ENCODE data around the gene AK8. TPM values are rescaled to one million over a fixed set of nuclear protein-coding genes. Genes with fewer than 3 reads are reported as not detected.

AK8 gene
- total and polyA plus RNA-seq, 11 donors = 0.61 to 1.4 TPM; not detected in 9

DNA sequence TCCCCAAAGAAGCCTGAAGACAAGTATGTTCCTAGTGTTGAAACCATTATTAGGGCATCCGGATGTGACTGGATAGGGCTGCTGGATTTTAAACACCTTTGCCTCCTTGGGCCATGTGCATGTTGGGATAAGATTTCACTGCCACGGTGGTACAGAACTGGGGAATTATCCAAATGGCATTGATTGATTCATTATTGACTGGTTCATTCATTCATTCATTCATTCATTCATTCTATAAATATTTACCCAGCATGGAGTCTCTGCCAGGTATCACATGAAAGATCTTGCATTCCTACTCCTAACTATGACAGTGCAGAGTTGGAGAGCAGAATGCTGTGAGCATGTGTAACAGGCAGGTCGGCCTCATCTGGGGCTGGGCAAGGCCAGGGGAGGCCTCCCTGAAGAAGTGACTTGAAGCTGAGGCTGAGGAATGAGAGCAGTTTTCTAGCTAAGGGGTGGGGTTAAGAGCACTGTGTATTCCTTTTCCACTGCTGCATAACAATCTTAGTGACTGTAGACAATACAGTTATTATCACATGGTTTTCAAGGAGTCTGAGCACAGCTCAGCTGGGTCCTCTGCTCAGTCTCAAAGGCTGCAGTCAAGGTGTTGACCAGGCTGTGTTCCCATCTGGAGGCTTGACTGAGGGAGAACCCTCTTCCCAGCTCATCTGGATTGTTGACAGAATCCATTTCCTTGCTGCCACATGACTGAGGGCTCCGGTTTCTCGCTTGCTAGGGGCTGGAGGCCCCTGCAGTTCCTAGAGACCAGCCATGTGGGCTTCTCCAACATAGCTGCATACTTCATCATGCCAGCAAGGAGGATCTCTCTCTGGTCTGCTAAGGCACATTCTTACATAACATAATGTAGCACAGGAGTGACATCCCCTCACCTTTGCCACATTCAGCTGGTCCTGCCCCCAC lies 35.7 kb downstream of the AK8 start:
- no peak for TF ChIP-seq POLR2A (IDR thresholded peaks at IDR 0.05)
- TF ChIP-seq, protein P1, sequence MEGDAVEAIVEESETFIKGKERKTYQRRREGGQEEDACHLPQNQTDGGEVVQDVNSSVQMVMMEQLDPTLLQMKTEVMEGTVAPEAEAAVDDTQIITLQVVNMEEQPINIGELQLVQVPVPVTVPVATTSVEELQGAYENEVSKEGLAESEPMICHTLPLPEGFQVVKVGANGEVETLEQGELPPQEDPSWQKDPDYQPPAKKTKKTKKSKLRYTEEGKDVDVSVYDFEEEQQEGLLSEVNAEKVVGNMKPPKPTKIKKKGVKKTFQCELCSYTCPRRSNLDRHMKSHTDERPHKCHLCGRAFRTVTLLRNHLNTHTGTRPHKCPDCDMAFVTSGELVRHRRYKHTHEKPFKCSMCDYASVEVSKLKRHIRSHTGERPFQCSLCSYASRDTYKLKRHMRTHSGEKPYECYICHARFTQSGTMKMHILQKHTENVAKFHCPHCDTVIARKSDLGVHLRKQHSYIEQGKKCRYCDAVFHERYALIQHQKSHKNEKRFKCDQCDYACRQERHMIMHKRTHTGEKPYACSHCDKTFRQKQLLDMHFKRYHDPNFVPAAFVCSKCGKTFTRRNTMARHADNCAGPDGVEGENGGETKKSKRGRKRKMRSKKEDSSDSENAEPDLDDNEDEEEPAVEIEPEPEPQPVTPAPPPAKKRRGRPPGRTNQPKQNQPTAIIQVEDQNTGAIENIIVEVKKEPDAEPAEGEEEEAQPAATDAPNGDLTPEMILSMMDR (IDR thresholded peaks at IDR 0.05) = no peak
- Histone ChIP-seq H3K4me3 (no peak overlapping the region), H3K27me3 (no peaks in the 10 kb centered on the region), H3K27ac (no peak overlapping the region), H3K9me3 (no peaks in the 10 kb centered on the region), H3K4me1 (peaks cover 0 to 6% (median 0%) of the 10 kb centered on the region in 12 donors), H3K36me3 (no peaks in the 10 kb centered on the region)
- DNase-seq (no peak), ATAC-seq (no peak)
- WGBS, 4 donors = 81 to 87% (median 85%) methylated on average over 3 to 5 of the region's 5 CpGs
- intact Hi-C loops (cut with DNase I) = no loop called here

DNA sequence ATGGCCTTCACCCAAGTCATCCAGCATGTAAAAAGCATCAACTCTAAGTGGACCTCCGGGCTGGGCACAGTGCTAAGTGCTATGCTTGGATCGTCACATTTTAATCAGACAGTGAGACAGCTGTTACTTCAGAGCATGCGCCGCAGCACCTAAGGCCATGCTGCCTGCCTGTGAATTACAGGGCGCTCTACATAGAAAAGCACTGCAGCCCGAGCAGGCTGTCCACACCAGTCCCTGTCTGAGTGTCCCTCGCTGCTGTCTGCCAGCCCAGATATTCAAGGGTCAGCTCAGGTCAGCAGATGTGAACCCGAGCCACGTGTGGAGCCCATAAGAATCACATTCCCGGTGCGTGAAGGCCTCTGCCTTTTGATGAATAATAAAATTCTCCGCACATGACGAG lies 37.1 kb downstream of the AK8 start:
- no peak overlapping the region for H3K27ac ChIP-seq
- H3K36me3 ChIP-seq = no peaks in the 10 kb centered on the region
- H3K9me3 ChIP-seq = no peaks in the 10 kb centered on the region
- no peak overlapping the region for H3K4me3 ChIP-seq
- 58 to 67% (median 61%) methylated on average over 13 of the region's 13 CpGs for WGBS, 4 donors
- H3K4me1 ChIP-seq = peaks cover 0 to 6% (median 0%) of the 10 kb centered on the region in 12 donors
- ATAC-seq (peak; percentile 32 to 65 (median 48)), DNase-seq (no peak)
- H3K27me3 ChIP-seq = no peaks in the 10 kb centered on the region
- intact Hi-C loops (cut with DNase I) = no loop called here
- no peak for TF ChIP-seq POLR2A (IDR thresholded peaks at IDR 0.05)
- TF ChIP-seq, protein P1 (IDR thresholded peaks at IDR 0.05) = no peak

DNA sequence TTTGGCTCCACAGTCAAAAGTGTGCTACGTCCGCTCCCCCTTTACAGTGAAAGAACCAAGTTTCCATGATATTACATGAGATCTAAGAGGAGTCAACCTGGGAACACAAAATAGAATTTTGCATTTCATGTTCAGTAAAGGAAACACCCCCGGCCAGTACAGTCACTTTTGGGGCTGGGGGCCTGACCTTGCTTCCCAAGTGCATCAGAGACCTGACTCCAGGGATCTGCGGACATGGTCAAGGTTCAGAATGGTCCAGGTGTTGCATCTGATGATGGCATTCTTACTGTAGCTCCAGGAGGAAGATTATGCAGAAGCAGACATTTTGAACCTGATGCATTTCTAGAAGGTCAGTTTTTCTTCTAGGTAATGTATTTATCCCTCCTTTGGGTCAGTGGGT lies 39.8 kb downstream of the AK8 start:
- no peak overlapping the region for H3K27ac ChIP-seq
- H3K27me3 ChIP-seq = no peaks in the 10 kb centered on the region
- WGBS, 4 donors = 89 to 93% (median 90%) methylated on average over 4 of the region's 4 CpGs
- no peak overlapping the region for H3K4me3 ChIP-seq
- H3K36me3 ChIP-seq = no peaks in the 10 kb centered on the region
- DNase-seq = no peak
- intact Hi-C loops (cut with DNase I) = no loop called here
- H3K4me1 ChIP-seq = peaks cover 0 to 6% (median 0%) of the 10 kb centered on the region in 12 donors
- TF ChIP-seq, protein P1 (IDR thresholded peaks at IDR 0.05) = no peak
- no peak for TF ChIP-seq POLR2A (IDR thresholded peaks at IDR 0.05)
- H3K9me3 ChIP-seq = no peaks in the 10 kb centered on the region
- ATAC-seq = no peak

DNA sequence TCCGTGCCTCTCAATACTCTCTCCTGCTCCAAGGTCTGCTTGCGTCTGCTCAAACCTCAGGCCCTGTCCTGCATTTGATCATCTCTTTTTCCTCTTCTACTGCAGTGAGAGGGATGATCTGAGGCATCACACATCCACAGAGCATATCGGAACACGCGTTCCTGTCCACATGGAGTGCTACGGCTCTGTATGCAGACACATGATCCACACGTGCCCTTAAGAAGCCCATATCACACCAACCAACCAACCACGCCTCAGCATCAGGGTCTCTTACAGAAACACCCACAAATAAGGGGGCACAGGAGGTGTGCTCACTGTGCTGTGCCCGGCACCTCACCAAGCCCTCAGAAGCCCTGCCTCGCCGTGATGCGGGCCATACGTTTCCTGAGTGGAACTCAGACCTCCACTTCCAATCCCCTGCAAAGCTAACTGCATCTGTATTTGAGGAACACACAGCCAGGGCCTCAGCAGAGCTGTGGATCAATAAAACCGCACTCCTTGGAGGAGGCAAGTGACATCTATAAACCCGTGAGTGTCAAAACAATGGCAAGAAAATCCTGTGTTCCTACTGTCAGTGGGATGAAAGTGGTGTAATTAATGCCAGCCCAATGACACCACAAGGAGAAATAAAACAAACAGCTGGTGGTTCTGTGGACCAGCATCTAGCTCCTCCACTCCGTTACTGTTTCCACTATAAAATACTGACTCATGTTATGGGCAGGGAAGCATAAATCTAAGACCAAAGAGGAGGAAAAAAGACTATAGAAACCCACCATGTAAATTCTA lies 40.4 kb downstream of the AK8 start:
- Histone ChIP-seq H3K36me3 (no peaks in the 10 kb centered on the region), H3K4me1 (peaks cover 0 to 6% (median 0%) of the 10 kb centered on the region in 12 donors), H3K27ac (no peak overlapping the region), H3K27me3 (no peaks in the 10 kb centered on the region), H3K4me3 (no peak overlapping the region), H3K9me3 (no peaks in the 10 kb centered on the region)
- TF ChIP-seq, protein P1 (IDR thresholded peaks at IDR 0.05) = no peak
- TF ChIP-seq POLR2A (IDR thresholded peaks at IDR 0.05) = no peak
- no peak for DNase-seq
- intact Hi-C loops (cut with DNase I) = no loop called here
- WGBS, 4 donors = 83 to 88% (median 86%) methylated on average over 16 of the region's 16 CpGs
- no peak for ATAC-seq
